Measurements from ENCODE around the gene DOK5.

DOK5 gene

GRCh38 chr20:54618412-54618811, 143.0 kb downstream of the DOK5 start:
- no peak for DNase-seq (ENCODE audit: low spot score)

GRCh38 chr20:54619181-54619580, 143.8 kb downstream of the DOK5 start:
- no peak for DNase-seq (ENCODE audit: low spot score)

GRCh38 chr20:54619682-54620081, 144.3 kb downstream of the DOK5 start:
- no peak for DNase-seq (ENCODE audit: low spot score)

GRCh38 chr20:54620611-54621010, 145.2 kb downstream of the DOK5 start:
- DNase-seq (ENCODE audit: low spot score) = no peak

GRCh38 chr20:54622333-54623295, 147.2 kb downstream of the DOK5 start:
- no peak for DNase-seq (ENCODE audit: low spot score)

GRCh38 chr20:54623991-54624569, 148.7 kb downstream of the DOK5 start:
- DNase-seq (ENCODE audit: low spot score) = no peak

GRCh38 chr20:54624706-54625390, 149.5 kb downstream of the DOK5 start:
- no peak for DNase-seq (ENCODE audit: low spot score)

- no peak for DNase-seq (ENCODE audit: low spot score)
These were observed 150.1 kb downstream of the DOK5 start for GRCh38 chr20:54625497-54625896.

- no peak for DNase-seq (ENCODE audit: low spot score)
These were observed 150.7 kb downstream of the DOK5 start for GRCh38 chr20:54626126-54626525.

GRCh38 chr20:54629632-54630031, 154.2 kb downstream of the DOK5 start:
- DNase-seq (ENCODE audit: low spot score) = no peak

GRCh38 chr20:54630582-54630981, 155.2 kb downstream of the DOK5 start:
- DNase-seq (ENCODE audit: low spot score) = no peak

GRCh38 chr20:54631059-54631458, 155.7 kb downstream of the DOK5 start:
- DNase-seq (ENCODE audit: low spot score) = no peak

- DNase-seq (ENCODE audit: low spot score) = no peak
These were observed 158.3 kb downstream of the DOK5 start for GRCh38 chr20:54633374-54634355.

- no peak for DNase-seq (ENCODE audit: low spot score)
These were observed 161.2 kb downstream of the DOK5 start for GRCh38 chr20:54636575-54636974.

- no peak for DNase-seq (ENCODE audit: low spot score)
These were observed 164.5 kb downstream of the DOK5 start for GRCh38 chr20:54639941-54640340.

- no peak for DNase-seq (ENCODE audit: low spot score)
These were observed 165.4 kb downstream of the DOK5 start for GRCh38 chr20:54640800-54641199.

GRCh38 chr20:54642864-54643667, 167.7 kb downstream of the DOK5 start:
- no peak for DNase-seq (ENCODE audit: low spot score)

GRCh38 chr20:54643761-54644160, 168.4 kb downstream of the DOK5 start:
- DNase-seq (ENCODE audit: low spot score) = no peak

GRCh38 chr20:54645445-54646155, 170.2 kb downstream of the DOK5 start:
- no peak for DNase-seq (ENCODE audit: low spot score)

GRCh38 chr20:54646156-54646517, 170.7 kb downstream of the DOK5 start:
- DNase-seq (ENCODE audit: low spot score) = no peak
